NCI-H2107 (cell line): ENCODE results near the gene WAC.

ENCODE experiments used
- DNase-seq: peaks from one replicate; lab custom pipeline; 2025; lab: John Stamatoyannopoulos, UW

The WAC gene

DNA sequence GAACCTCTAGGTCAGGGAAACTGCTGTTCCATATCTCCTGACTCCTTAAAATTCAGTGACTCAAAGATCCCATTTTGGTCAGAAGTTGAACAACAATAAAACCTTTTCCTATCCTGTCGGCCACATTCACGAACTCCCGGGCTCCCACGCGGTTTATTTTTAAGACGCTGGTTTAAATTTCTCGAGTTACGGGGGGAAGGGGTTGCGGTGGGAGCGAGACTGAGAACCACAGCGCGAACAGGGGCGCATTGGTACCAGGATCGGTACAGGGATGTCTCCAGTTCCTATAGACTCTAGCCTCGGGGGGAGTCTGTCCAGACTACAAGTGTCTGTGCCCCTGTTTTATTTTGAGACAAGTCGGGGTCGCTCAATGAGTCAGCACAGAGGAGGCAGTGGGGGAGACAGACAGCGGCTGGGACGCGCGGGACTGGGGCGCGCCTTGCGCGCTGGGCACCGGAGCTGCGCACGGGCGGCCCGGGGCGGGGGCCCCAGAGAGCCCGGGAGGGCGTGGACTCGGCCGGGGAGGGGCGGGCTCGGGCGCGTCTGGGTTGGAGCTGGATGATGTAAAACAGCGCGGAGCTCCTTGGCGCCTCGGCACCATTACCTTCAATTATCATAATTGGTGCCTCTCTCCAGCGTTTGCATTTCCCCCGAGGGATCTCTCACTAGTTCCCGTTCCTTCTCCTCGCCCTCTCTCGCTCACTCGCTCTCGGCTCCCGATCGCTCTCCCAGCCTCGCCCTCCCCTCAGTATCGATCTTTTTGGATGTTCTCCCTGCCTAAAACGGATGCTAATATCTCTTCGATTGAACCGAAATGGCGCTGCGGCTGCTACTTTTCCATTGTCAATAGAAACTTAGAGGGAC lies 135.7 kb downstream of the WAC start:
- DNase-seq: no peak

GRCh38 chr10:28669227-28670173 lies 136.6 kb downstream of the WAC start:
- no peak for DNase-seq
